Mesothelial cell of epicardium (in vitro differentiated cells): ENCODE measurements around the gene IGSF9B. TPM values are rescaled to one million over a fixed set of nuclear protein-coding genes. Genes with fewer than 3 reads are reported as not detected.
A peak's percentile ranks its signal among the peaks of the same experiment; 100 is the strongest.

ENCODE experiments used
- DNase-seq, 2 experiments: peaks; one replicate each; pipeline ENCODE4 v3.0.0; 2021; ENCODE audit warnings: low spot score in 2 of 2; ENCODE audit not compliant: unreplicated experiment in 2 of 2
- H3K27ac Mint-ChIP-seq: 2 replicates; pipeline ENCODE4 v1.8.0; 2021; ENCODE audit warnings: mixed read lengths
- H3K27me3 Mint-ChIP-seq: 2 replicates; pipeline ENCODE4 v1.8.0; 2021; ENCODE audit warnings: low read depth, mixed read lengths
- H3K36me3 Mint-ChIP-seq: 2 replicates; pipeline ENCODE4 v1.8.0; 2021; ENCODE audit warnings: mixed read lengths
- H3K4me1 Mint-ChIP-seq: 2 replicates; pipeline ENCODE4 v1.8.0; 2021; ENCODE audit warnings: mixed read lengths
- H3K4me3 Mint-ChIP-seq: 2 replicates; pipeline ENCODE4 v1.8.0; 2021; ENCODE audit warnings: mild to moderate bottlenecking, moderate library complexity, mixed read lengths
- H3K9me3 Mint-ChIP-seq: 2 replicates; pipeline ENCODE4 v1.8.0; 2021; ENCODE audit warnings: mixed read lengths
- total RNA-seq: library from RNA; stranded (reverse); gene quantifications from 3 replicates; pipeline ENCODE4 v1.2.1, GENCODE V29; 2021
- TF ChIP-seq, protein P1 (sequence below): fragments of 200-600 bp; sonication (generic); IDR thresholded peaks from one replicate; pipeline ENCODE4 v1.5.0; 2021; ENCODE audit warnings: antibody characterized with exemption; ENCODE audit not compliant: unreplicated experiment

IGSF9B gene
- total RNA-seq, 1 donor from 2014 or later, result 4.8 TPM

DNA sequence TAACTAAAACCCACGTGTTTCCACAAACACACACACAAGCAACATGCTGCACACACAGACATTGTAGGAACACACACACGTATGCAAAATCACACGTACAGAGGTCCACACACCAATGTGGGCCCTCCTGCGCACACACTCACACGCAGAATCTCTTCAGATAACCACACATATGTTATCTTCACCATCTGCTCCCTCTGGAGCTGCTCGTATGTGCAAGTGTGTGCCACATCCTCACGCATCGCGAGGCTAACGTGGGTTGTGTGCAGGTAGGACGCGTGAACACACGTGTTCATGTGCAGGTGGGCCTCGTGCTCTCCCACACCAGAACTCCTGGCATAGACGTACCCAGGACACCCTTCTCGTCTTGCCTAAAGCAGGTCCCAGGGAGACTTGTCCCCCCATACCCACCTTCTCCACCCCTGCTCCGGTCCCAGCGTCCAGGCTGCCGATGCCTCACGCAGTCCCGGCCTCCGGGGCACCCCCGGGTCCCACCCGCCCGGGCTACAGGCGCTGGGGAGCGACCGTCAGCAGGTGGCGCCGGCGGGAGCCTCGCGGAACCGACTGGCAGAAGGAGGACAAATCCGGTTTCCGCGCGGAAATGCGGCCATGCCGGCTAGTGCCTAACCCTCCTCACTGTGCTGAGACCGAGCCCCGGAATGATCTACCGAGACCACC lies 10.3 kb upstream of the IGSF9B start:
- H3K4me3 Mint-ChIP-seq, result no peak overlapping the region
- no peaks in the 10 kb centered on the region for H3K9me3 Mint-ChIP-seq
- peaks cover 12% of the 10 kb centered on the region for H3K4me1 Mint-ChIP-seq
- no peak overlapping the region for H3K27ac Mint-ChIP-seq
- H3K27me3 Mint-ChIP-seq, result peaks cover 86% of the 10 kb centered on the region
- no peak for DNase-seq
- no peaks in the 10 kb centered on the region for H3K36me3 Mint-ChIP-seq
- TF ChIP-seq, protein P1, sequence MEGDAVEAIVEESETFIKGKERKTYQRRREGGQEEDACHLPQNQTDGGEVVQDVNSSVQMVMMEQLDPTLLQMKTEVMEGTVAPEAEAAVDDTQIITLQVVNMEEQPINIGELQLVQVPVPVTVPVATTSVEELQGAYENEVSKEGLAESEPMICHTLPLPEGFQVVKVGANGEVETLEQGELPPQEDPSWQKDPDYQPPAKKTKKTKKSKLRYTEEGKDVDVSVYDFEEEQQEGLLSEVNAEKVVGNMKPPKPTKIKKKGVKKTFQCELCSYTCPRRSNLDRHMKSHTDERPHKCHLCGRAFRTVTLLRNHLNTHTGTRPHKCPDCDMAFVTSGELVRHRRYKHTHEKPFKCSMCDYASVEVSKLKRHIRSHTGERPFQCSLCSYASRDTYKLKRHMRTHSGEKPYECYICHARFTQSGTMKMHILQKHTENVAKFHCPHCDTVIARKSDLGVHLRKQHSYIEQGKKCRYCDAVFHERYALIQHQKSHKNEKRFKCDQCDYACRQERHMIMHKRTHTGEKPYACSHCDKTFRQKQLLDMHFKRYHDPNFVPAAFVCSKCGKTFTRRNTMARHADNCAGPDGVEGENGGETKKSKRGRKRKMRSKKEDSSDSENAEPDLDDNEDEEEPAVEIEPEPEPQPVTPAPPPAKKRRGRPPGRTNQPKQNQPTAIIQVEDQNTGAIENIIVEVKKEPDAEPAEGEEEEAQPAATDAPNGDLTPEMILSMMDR, result no peak

DNA sequence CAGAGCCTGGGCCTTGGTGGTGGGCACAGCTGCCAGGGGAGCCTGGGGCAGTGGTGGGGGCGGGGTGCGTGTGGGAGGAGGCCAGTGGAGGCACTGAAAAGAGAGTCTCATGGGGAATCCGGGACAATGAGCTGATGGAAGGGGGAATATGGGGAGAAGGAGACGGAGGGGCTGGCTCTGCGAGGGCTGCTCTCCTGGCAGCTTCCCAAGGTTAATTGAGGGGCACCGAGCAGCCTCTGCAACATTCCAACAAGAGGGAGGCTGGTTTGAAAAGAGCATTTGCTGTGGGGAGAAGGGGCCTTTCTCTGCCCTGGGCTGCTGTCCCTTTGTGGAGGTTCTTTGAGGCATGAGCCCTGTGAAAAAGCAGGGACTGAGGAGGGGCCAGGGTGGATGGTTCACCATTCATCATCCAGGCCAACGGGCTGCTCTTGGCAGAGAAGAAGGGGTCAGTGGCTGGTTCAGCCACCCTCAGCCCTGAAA lies 9.4 kb upstream of the IGSF9B start:
- Mint-ChIP-seq H3K36me3 (no peaks in the 10 kb centered on the region), H3K27ac (no peak overlapping the region), H3K9me3 (no peaks in the 10 kb centered on the region), H3K4me3 (peak overlapping the region; percentile 15), H3K4me1 (peaks cover 12% of the 10 kb centered on the region), H3K27me3 (peaks cover 89% of the 10 kb centered on the region)
- TF ChIP-seq, protein P1, result no peak
- no peak for DNase-seq

DNA sequence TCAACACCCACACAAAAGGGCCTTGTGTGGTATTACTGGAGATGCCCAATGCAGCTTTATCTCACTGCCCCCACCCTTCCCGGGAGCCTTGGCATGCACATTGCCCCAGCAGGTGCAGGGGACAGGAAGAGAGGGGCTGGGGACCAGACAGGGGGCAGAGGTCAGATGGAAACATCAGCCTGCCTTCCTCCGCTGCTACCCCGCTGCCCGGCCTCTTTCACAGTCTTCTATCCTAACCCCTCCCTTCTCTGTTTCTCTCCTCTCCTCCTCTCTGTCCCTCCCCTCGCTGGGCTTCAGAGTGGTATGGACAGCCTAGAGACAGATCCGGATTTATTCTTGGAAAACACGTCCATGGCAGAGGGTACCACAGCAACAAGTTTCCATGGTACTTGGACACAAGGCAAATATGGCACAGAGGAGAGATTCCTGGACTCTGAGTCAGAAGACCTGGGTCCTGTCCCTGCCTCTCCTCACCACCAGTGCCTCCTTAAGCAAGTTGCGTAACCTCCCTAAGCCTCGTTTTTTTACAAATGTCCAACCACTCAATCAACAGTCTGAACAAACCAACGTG lies 8.3 kb upstream of the IGSF9B start:
- Mint-ChIP-seq H3K9me3 (no peaks in the 10 kb centered on the region), H3K4me1 (peaks cover 12% of the 10 kb centered on the region), H3K27me3 (peaks cover 89% of the 10 kb centered on the region), H3K4me3 (no peak overlapping the region), H3K36me3 (no peaks in the 10 kb centered on the region), H3K27ac (no peak overlapping the region)
- TF ChIP-seq, protein P1, result no peak
- no peak for DNase-seq

DNA sequence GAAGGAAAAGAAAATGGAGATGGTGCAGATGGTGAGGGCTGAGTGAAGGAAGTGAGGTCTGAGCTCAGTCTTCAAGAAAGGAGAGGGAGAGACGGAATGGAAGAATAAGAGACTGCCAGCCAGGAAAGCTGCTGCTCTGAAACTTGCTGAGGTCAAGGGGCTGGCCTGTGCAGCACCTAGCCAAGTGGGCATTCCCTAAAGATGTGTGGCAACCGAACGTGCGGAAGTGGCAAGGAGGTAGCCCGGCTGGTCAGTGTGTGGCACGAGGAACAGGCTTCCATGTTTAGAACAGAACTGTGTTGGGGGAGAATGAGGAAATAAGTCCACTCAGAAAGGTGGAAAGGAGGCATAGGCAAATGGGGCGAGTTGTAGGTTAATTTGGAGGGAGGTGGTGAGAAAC lies 7.6 kb upstream of the IGSF9B start:
- Mint-ChIP-seq H3K9me3 (no peaks in the 10 kb centered on the region), H3K27ac (no peak overlapping the region), H3K4me1 (peaks cover 12% of the 10 kb centered on the region), H3K4me3 (no peak overlapping the region), H3K36me3 (no peaks in the 10 kb centered on the region), H3K27me3 (peaks cover 90% of the 10 kb centered on the region)
- no peak for DNase-seq
- TF ChIP-seq, protein P1, result no peak

DNA sequence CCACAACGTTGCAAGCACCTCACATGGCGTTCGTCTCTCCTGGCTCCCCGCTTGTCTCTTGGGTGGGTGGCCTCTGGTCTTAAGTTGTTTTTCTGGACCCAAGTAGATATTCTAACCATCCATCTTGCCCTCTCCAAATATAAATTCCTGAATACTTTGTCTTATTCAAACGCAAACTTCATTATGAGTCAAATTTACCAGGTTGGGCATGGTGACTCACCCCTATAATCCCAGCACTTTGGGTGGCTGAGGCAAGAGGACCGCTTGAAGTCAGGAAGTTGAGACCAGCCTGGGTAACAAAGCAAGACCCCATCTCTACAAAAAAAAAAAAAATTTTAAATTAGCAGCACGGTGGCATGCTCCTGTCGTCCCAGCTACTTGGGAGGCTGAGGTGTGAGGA lies 5.1 kb upstream of the IGSF9B start:
- H3K36me3 Mint-ChIP-seq, result no peaks in the 10 kb centered on the region
- peaks cover 91% of the 10 kb centered on the region for H3K27me3 Mint-ChIP-seq
- no peak for DNase-seq
- no peak overlapping the region for H3K4me3 Mint-ChIP-seq
- H3K27ac Mint-ChIP-seq, result no peak overlapping the region
- TF ChIP-seq, protein P1, result no peak
- peaks cover 21% of the 10 kb centered on the region for H3K4me1 Mint-ChIP-seq
- no peaks in the 10 kb centered on the region for H3K9me3 Mint-ChIP-seq
